Testis (tissue), 2 donors: ENCODE results near the gene C5orf63.

ENCODE experiments used
- CTCF ChIP-seq, 3 experiments: fragments of 450-650 bp in 2 of 3; fragments of 200-600 bp in 1 of 3; sonication (generic) in 1 of 3; IDR thresholded peaks; one replicate each; pipeline ENCODE4 v1.5.1; 2016 to 2019; ENCODE audit warnings: antibody characterized with exemption in 3 of 3, mild to moderate bottlenecking in 2 of 3, moderate library complexity in 1 of 3
- POLR2A ChIP-seq: fragments of 450-650 bp; IDR thresholded peaks from one replicate; pipeline ENCODE4 v1.6.1; 2017; ENCODE audit warnings: antibody characterized with exemption, mild to moderate bottlenecking, moderate library complexity

GRCh38 chr5:127003798-127004495, 69.4 kb downstream of the C5orf63 start:
- TF ChIP-seq CTCF (IDR thresholded peaks at IDR 0.05) = no peak
- TF ChIP-seq POLR2A = no peak
